SK-N-MC (cell line): ENCODE data around the gene LUZP2.

ENCODE experiments used
- DNase-seq: peaks from one replicate; pipeline ENCODE4 v3.0.0-alpha.2; 2011; ENCODE audit warnings: low read depth, low spot score
- H3K27ac ChIP-seq: fragments of 200-600 bp; sonication (generic); 2 replicates; pipeline ENCODE4 v1.5.1; 2016; ENCODE audit warnings: mixed run types
- H3K36me3 ChIP-seq: fragments of 200-600 bp; sonication (generic); 2 replicates; pipeline ENCODE4 v1.6.1; 2017; ENCODE audit warnings: antibody characterized with exemption, low read length, mixed read lengths; ENCODE audit not compliant: insufficient read depth
- H3K4me3 ChIP-seq: fragments of 200-600 bp; sonication (generic); 2 replicates; pipeline ENCODE4 v1.5.1; 2016
- H3K9ac ChIP-seq: fragments of 200-600 bp; sonication (generic); 2 replicates; pipeline ENCODE4 v1.8.0; 2017; ENCODE audit warnings: mixed run types, mixed read lengths; ENCODE audit not compliant: insufficient read length
- H3K9me3 ChIP-seq: fragments of 200-600 bp; sonication (generic); 2 replicates; pipeline ENCODE4 v1.6.1; 2017; ENCODE audit warnings: low read depth, mild to moderate bottlenecking, antibody characterized with exemption, low read length, moderate library complexity, mixed read lengths
- EZH2 ChIP-seq: fragments of 200-600 bp; sonication (generic); IDR thresholded peaks from one replicate; pipeline ENCODE4 v1.6.1; 2017; ENCODE audit warnings: antibody characterized with exemption
- FOXP2 ChIP-seq: optimal IDR thresholded peaks from 2 replicates; pipeline ENCODE3; 2011; ENCODE audit warnings: mild to moderate bottlenecking, moderate library complexity; ENCODE audit not compliant: insufficient read depth; ENCODE audit errors: extremely low read length, control extremely low read depth
- POLR2AphosphoS5 ChIP-seq: IDR thresholded peaks from 2 replicates; pipeline ENCODE4 v1.6.1; 2012; ENCODE audit warnings: mild to moderate bottlenecking, low read depth, low read length, borderline replicate concordance

Gene LUZP2

GRCh38 chr11:24848857-24849256 lies 352.0 kb downstream of the LUZP2 start:
- H3K9me3 ChIP-seq = no peaks in the 10 kb centered on the region
- no peak for DNase-seq
- no peak overlapping the region for H3K27ac ChIP-seq
- H3K9ac ChIP-seq = no peak overlapping the region
- no peaks in the 10 kb centered on the region for H3K36me3 ChIP-seq
- TF ChIP-seq FOXP2 = no peak
- no peak for TF ChIP-seq EZH2
- TF ChIP-seq POLR2AphosphoS5 = no peak
- no peak overlapping the region for H3K4me3 ChIP-seq

GRCh38 chr11:24855951-24856350 lies 359.1 kb downstream of the LUZP2 start:
- no peak overlapping the region for H3K27ac ChIP-seq
- H3K9me3 ChIP-seq = no peaks in the 10 kb centered on the region
- no peak for DNase-seq
- no peak overlapping the region for H3K9ac ChIP-seq
- H3K36me3 ChIP-seq = no peaks in the 10 kb centered on the region
- no peak for TF ChIP-seq POLR2AphosphoS5
- TF ChIP-seq FOXP2 = no peak
- no peak for TF ChIP-seq EZH2
- no peak overlapping the region for H3K4me3 ChIP-seq

- no peak overlapping the region for H3K27ac ChIP-seq
- TF ChIP-seq FOXP2 (no peak), EZH2 (no peak), POLR2AphosphoS5 (no peak)
- H3K9me3 ChIP-seq = no peaks in the 10 kb centered on the region
- no peak overlapping the region for H3K9ac ChIP-seq
- no peak for DNase-seq
- no peaks in the 10 kb centered on the region for H3K36me3 ChIP-seq
- H3K4me3 ChIP-seq = no peak overlapping the region
Measured at GRCh38 chr11:24859801-24860300, 363.0 kb downstream of the LUZP2 start.

GRCh38 chr11:24861440-24861839 lies 364.6 kb downstream of the LUZP2 start:
- no peaks in the 10 kb centered on the region for H3K36me3 ChIP-seq
- H3K4me3 ChIP-seq = no peak overlapping the region
- H3K9me3 ChIP-seq = no peaks in the 10 kb centered on the region
- no peak for DNase-seq
- no peak overlapping the region for H3K9ac ChIP-seq
- H3K27ac ChIP-seq = no peak overlapping the region
- TF ChIP-seq FOXP2 (no peak), EZH2 (no peak), POLR2AphosphoS5 (no peak)

- DNase-seq = no peak
- H3K9ac ChIP-seq = no peak overlapping the region
- no peak overlapping the region for H3K4me3 ChIP-seq
- no peaks in the 10 kb centered on the region for H3K9me3 ChIP-seq
- no peak overlapping the region for H3K27ac ChIP-seq
- TF ChIP-seq POLR2AphosphoS5 = no peak
- TF ChIP-seq EZH2 = no peak
- no peak for TF ChIP-seq FOXP2
- no peaks in the 10 kb centered on the region for H3K36me3 ChIP-seq
Measured at GRCh38 chr11:24866743-24867142, 369.9 kb downstream of the LUZP2 start.

GRCh38 chr11:24870048-24870447 lies 373.2 kb downstream of the LUZP2 start:
- no peak overlapping the region for H3K9ac ChIP-seq
- H3K9me3 ChIP-seq = no peaks in the 10 kb centered on the region
- no peaks in the 10 kb centered on the region for H3K36me3 ChIP-seq
- H3K4me3 ChIP-seq = no peak overlapping the region
- DNase-seq = no peak
- no peak overlapping the region for H3K27ac ChIP-seq
- no peak for TF ChIP-seq EZH2
- no peak for TF ChIP-seq FOXP2
- TF ChIP-seq POLR2AphosphoS5 = no peak

- TF ChIP-seq EZH2 (no peak), FOXP2 (no peak), POLR2AphosphoS5 (no peak)
- Histone ChIP-seq H3K27ac (no peak overlapping the region), H3K9ac (no peak overlapping the region), H3K4me3 (no peak overlapping the region), H3K9me3 (no peaks in the 10 kb centered on the region), H3K36me3 (no peaks in the 10 kb centered on the region)
- no peak for DNase-seq
Measured at GRCh38 chr11:24872186-24872585, 375.3 kb downstream of the LUZP2 start.

GRCh38 chr11:24872651-24873311 lies 375.9 kb downstream of the LUZP2 start:
- no peak for DNase-seq
- Histone ChIP-seq H3K4me3 (no peak overlapping the region), H3K9ac (no peak overlapping the region), H3K36me3 (no peaks in the 10 kb centered on the region), H3K9me3 (no peaks in the 10 kb centered on the region), H3K27ac (no peak overlapping the region)
- TF ChIP-seq POLR2AphosphoS5 (no peak), FOXP2 (no peak), EZH2 (no peak)

- Histone ChIP-seq H3K9ac (no peak overlapping the region), H3K27ac (no peak overlapping the region), H3K36me3 (no peaks in the 10 kb centered on the region), H3K9me3 (no peaks in the 10 kb centered on the region), H3K4me3 (no peak overlapping the region)
- TF ChIP-seq FOXP2 (no peak), EZH2 (no peak), POLR2AphosphoS5 (no peak)
- no peak for DNase-seq
Measured at GRCh38 chr11:24880962-24881361, 384.1 kb downstream of the LUZP2 start.
